Astrocyte (in vitro differentiated cells and primary cell): ENCODE results near the gene STYXL2.

Experiments used
- CTCF ChIP-seq: IDR thresholded peaks from 2 replicates; pipeline ENCODE4 v1.5.1; 2011; ENCODE audit warnings: low read depth, mild to moderate bottlenecking, inconsistent platforms, low read length, moderate library complexity; ENCODE audit not compliant: insufficient read depth
- EZH2 ChIP-seq: IDR thresholded peaks from 2 replicates; pipeline ENCODE4 v1.6.1; 2012; ENCODE audit warnings: mild to moderate bottlenecking, low read length, inconsistent platforms; ENCODE audit not compliant: insufficient read depth

DNA sequence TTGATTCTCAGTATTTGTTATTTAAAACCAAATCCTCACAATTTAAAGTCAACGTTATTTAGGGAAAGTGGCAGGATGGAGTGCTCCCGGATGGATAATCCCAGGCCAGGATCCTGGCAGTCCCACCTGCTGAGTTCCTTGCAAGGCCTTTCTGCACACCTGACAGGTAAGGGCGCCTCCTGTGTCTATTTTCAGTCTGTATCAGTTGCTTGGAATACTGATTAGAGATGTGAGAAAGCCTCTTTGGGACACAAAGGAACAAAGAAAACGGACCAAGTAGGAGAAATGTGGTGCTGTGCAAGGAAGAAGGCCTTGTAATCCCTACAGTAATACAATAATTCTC lies 12.2 kb downstream of the STYXL2 start:
- TF ChIP-seq CTCF (no peak), EZH2 (no peak)
